A549 treated with AZD9567 at 1 μM for 4 hours (cell line): ENCODE data around the gene RAD21L1. TPM values are rescaled to one million over a fixed set of nuclear protein-coding genes. Genes with fewer than 3 reads are reported as not detected.

ENCODE experiments used
- total RNA-seq: library from RNA; stranded (reverse); fragments of 200-300 nt; extraction: Qiagen RNA extraction; gene quantifications from 5 replicates; pipeline ENCODE4 v1.2.3, GENCODE V29; 2022; ENCODE audit not compliant: insufficient read depth

RAD21L1 gene
- not detected in 5 replicates for total RNA-seq

GRCh38 chr20:1225783-1226654 lies at the start of gene RAD21L1:
Gene RAD21L1 (plus strand): TSS chr20:1226044. CDS start chr20:1228454, 2,410 bp downstream.

GRCh38 chr20:1184638-1185315 lies 41.1 kb upstream of the RAD21L1 start, which contains the start of gene TMEM74B:
Gene TMEM74B (minus strand): TSS chr20:1184981. CDS start chr20:1183801, 1,180 bp downstream.

GRCh38 chr20:1202762-1203504 lies 22.9 kb upstream of the RAD21L1 start, which contains the start of gene C20orf202:
Gene C20orf202 (plus strand): TSS chr20:1203454. CDS start chr20:1203586, 132 bp downstream.

GRCh38 chr20:1266167-1266973 lies 40.5 kb downstream of the RAD21L1 start, which contains the start of gene SNPH:
Gene SNPH (plus strand): TSS chr20:1266294. CDS start chr20:1296240, 29,946 bp downstream.

Other genes starting within 250 kb of the RAD21L1 start
- gene RSPO4, start 223.7 kb upstream of the RAD21L1 start, total RNA-seq: 0.12 TPM in 1 of 5 replicates, not detected in the others
- 200 to 234 TPM (median 224 TPM) in 5 replicates for gene PSMF1, start 107.4 kb upstream of the RAD21L1 start, total RNA-seq
- 1.2 to 4.5 TPM (median 3.7 TPM) in 5 replicates for gene TMEM74B, start 41.1 kb upstream of the RAD21L1 start, total RNA-seq
- 0.06 TPM in 2 of 5 replicates, not detected in the others for gene C20orf202, start 22.6 kb upstream of the RAD21L1 start, total RNA-seq
- gene SNPH, start 40.2 kb downstream of the RAD21L1 start, total RNA-seq: 3.9 to 5.3 TPM (median 4.3 TPM) in 5 replicates
- 1.5 to 2.1 TPM (median 1.7 TPM) in 5 replicates for gene SDCBP2, start 103.1 kb downstream of the RAD21L1 start, total RNA-seq
- gene FKBP1A, start 167.0 kb downstream of the RAD21L1 start, total RNA-seq: 505 to 618 TPM (median 515 TPM) in 5 replicates
- 114 to 129 TPM (median 116 TPM) in 5 replicates for gene NSFL1C, start 240.8 kb downstream of the RAD21L1 start, total RNA-seq